Measurements from ENCODE around the gene SFMBT2.

Gene SFMBT2

DNA sequence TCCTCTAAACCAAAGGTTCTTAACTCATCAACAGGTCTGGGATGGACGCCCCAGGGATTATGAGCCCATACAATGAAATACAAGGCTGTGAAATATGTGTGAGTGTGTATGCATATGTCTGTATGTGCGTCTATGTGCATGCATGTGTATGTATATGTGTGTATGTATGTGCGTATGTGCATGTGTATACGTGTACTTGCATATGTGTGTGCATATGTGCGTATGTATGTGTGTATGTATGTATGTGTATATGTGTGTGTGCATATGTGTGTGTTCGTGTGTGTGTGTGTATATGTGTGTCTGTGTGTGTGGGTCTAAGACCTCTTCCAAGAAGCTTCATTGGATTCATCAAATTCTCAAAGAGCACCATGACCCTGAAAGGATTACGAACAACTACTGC is 112.3 kb downstream of the SFMBT2 start:
- DNase-seq (ENCODE audit: low spot score), result no peak

DNA sequence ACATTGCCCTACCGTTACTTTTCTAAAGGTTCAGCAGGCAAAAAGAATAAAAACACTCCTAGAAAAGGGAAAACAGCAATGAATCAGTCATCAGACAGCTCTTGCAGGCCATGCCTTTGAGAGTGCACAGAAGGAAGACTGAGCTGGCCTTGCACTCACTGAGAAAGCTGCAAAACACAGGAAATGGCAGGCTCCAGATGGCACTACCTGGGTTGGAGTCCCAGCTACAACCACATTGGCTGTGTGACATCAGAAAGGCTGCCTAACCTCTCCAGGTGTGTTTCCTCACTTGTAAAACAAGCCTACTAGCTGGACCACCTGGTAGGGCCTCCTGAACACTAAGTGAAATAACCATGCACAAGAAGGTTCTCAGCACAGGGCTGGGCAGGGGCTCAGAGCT is 113.7 kb downstream of the SFMBT2 start:
- DNase-seq (ENCODE audit: low spot score), result no peak

DNA sequence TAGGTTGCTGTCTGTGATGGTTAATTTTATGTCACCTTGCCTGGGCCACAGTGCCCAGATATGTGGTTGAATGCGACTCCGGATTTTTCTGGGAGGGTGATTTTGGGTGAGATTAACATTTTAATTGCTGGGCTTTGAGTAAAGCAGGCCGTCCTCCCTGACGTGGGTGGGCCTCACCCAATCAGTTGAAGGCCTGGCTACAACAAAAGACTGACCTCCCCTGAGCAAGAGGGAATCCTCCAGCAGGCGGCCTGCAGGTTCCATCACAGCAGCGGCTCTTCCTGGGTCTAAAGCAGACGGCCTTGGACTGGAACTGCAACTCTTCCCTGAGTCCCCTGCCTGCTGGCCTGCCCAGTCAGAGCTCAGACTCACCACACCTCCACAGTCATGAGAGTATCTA is 114.2 kb downstream of the SFMBT2 start:
- DNase-seq (ENCODE audit: low spot score), result no peak

- no peak for DNase-seq (ENCODE audit: low spot score)
Observed at GRCh38 chr10:7296076-7296475, 114.8 kb downstream of the SFMBT2 start.

- DNase-seq (ENCODE audit: low spot score), result no peak
Observed at GRCh38 chr10:7293378-7293920, 117.4 kb downstream of the SFMBT2 start.

GRCh38 chr10:7291487-7292270 is 119.2 kb downstream of the SFMBT2 start:
- no peak for DNase-seq (ENCODE audit: low spot score)

DNA sequence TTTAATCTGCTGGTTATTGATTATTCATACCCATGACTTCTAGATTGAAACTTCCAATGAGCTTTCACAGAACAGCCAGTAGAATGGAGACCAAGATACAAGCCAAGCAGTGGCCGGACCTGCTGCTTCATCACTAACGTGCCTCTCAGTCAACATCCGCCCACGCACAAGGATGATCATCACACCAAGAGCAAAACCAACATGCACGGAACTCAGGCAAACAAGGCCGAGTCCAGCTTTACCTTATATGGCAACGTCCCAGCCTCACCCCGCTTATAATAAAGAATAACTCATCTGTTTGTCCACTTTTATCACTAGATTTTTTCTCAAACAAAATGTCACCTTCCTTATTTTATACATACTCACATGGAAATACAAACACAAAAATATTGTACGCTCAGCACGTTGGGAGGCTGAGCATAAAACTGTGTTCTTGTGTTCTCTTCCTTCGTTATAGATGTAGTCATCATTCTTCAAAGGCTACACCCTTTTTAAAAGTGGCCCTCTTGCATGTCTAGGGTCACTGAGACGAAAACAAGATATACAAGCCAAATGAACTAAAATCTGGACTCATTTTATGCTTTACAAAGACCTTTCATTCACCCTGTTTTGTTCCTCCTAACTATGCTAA is 122.7 kb downstream of the SFMBT2 start:
- DNase-seq (ENCODE audit: low spot score), result no peak

- DNase-seq (ENCODE audit: low spot score), result no peak
Observed at GRCh38 chr10:7287377-7287776, 123.5 kb downstream of the SFMBT2 start.

- no peak for DNase-seq (ENCODE audit: low spot score)
Observed at GRCh38 chr10:7285522-7286322, 125.1 kb downstream of the SFMBT2 start.

GRCh38 chr10:7283246-7283645 is 127.6 kb downstream of the SFMBT2 start:
- DNase-seq (ENCODE audit: low spot score), result no peak

GRCh38 chr10:7282457-7282856 is 128.4 kb downstream of the SFMBT2 start:
- DNase-seq (ENCODE audit: low spot score), result no peak

DNA sequence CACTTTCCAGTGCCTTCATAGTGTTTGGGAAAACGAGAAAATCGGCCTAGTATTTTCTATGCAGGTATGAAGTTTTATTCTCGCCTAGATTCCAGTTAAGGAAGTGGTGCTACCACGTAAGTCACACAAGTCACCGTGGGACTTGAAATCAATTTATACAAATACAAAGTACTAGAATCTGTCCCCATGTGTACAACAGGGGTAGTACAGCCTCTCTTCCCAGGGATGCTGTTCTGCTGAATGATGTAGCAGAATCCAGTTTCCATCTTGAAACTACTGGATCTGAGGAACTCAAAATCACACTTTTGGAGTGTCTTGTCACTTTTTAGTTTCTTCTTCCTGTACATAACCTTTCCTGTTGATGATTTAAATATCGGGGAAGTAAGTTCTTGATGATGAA is 129.4 kb downstream of the SFMBT2 start:
- no peak for DNase-seq (ENCODE audit: low spot score)

DNA sequence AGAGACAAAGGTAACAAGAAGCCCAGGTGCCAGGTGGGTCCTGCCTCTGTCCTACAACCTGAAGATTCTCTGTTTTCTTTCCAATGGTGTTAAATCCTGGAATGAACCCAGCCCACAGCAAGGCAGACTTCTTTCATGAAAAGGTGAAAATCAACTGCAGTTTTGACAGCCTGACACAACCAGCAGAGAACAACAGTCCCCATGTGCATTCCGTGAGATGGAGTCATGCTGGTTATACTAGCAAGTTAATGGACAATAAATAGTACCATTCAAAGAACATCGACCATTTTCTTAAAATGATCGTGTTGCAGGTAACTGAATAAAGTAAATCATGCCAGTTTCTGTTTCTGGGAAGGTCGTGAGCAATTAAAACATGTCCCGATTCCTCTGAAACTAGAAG is 131.5 kb downstream of the SFMBT2 start:
- no peak for DNase-seq (ENCODE audit: low spot score)

DNA sequence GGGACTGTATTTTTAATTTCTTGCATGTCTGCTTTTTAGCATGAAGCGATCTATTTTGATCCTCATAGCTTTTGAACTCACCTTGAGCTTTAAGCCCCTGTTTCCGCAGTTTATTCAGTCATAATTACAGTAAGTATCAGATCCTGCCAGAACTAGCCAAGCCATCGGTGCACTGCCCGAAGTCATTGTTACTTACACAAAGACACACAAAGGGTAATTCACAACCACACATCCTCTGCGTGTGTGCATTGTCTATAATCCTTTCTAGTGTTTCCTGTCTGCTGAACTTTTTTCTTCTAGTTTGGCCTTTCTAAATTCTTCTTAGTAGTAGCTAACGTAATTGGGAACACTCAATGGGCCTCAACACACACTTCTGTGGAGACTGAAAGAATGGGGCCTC is 133.0 kb downstream of the SFMBT2 start:
- no peak for DNase-seq (ENCODE audit: low spot score)

GRCh38 chr10:7277432-7277831 is 133.4 kb downstream of the SFMBT2 start:
- no peak for DNase-seq (ENCODE audit: low spot score)

GRCh38 chr10:7275761-7276440 is 134.9 kb downstream of the SFMBT2 start:
- no peak for DNase-seq (ENCODE audit: low spot score)

- no peak for DNase-seq (ENCODE audit: low spot score)
Observed at GRCh38 chr10:7274293-7274692, 136.5 kb downstream of the SFMBT2 start.

GRCh38 chr10:7272008-7272407 is 138.8 kb downstream of the SFMBT2 start:
- DNase-seq (ENCODE audit: low spot score), result no peak

DNA sequence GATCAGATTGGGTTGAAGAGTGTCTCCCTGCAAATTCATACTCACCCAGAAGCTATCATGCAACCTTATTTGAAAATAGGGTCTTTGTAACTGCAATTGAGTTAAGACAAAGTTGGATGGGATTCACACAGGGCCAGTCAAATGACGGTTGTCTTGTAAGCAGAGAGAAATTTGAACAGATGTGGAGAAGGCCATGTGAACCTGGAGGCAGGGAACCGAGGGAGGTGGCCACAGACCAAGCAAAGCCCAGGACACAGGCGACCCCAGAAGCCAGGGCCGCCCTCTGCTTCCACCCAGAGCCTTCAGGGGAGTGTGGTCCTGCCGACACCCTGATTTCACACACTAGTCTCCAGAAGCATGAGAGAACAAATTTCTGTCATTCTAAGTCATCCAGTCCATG is 140.8 kb downstream of the SFMBT2 start:
- DNase-seq (ENCODE audit: low spot score), result no peak

GRCh38 chr10:7267142-7267541 is 143.7 kb downstream of the SFMBT2 start:
- DNase-seq (ENCODE audit: low spot score), result no peak

DNA sequence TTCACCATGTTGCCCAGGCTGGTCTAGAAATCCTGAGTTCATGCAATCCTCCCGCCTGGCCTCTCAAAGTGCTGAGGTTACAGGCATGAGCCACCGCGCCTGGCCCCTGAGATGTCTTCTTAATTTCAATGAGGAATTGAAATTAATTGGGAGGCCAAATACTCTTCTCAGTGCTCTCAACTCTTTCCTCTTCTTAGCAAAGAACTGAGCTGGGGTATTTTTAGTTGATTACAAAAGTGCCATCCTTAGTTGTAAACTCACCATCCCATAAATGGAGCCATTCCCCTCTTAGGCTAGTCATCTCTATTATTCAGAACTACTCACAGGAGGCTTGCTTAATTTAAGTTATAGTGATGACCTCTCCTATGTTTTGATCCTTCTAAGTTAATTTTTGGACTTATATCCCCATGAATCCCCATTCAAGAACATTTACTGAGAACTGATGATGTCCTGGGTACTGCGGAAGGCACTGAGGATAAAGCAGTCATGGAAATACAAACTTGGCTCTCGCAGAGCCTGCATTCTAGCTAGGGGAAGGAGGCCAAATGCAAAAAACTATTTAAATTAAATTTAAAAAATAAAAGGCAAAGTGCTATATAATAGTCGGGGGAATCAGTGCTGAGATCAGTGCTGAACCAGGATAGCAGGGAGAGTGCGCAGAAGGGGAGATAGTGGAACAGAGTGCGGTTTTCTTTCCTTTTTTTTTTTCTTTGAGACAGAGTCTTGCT is 145.3 kb downstream of the SFMBT2 start:
- no peak for DNase-seq (ENCODE audit: low spot score)

All from RKO (cell line).